ENCODE measurements around the gene DHDH.
"Not testable (repeated sequence)": the region's sequence is repeated elsewhere in the genome, so short reads cannot be mapped to it uniquely, and the experiment has no call there.

Gene DHDH

DNA sequence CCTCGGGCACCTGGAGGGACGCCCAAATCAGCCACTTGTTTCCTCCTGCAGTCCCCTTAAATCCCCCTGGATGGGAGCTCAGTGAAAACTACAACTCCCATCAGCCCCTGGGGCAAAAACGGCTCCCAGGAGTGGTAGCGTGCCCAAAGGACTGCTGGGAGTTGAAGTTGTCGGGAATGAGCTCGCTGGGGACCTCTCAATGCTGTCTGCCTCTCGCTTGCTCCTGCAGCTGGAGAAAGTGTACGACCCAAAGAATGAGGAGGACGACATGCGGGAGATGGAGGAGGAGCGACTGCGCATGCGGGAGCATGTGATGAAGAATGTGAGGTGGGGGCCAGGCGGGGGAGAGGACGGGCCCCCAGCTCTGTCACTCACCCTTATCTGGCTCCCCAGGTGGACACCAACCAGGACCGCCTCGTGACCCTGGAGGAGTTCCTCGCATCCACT is 14.7 kb upstream of the DHDH start:
- DNase-seq (ENCODE audit: extremely low read depth, low read depth), result no peak
- TF ChIP-seq, protein P1, sequence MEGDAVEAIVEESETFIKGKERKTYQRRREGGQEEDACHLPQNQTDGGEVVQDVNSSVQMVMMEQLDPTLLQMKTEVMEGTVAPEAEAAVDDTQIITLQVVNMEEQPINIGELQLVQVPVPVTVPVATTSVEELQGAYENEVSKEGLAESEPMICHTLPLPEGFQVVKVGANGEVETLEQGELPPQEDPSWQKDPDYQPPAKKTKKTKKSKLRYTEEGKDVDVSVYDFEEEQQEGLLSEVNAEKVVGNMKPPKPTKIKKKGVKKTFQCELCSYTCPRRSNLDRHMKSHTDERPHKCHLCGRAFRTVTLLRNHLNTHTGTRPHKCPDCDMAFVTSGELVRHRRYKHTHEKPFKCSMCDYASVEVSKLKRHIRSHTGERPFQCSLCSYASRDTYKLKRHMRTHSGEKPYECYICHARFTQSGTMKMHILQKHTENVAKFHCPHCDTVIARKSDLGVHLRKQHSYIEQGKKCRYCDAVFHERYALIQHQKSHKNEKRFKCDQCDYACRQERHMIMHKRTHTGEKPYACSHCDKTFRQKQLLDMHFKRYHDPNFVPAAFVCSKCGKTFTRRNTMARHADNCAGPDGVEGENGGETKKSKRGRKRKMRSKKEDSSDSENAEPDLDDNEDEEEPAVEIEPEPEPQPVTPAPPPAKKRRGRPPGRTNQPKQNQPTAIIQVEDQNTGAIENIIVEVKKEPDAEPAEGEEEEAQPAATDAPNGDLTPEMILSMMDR (IDR thresholded peaks at IDR 0.05; ENCODE audit: low read depth, low read length, missing control alignments), result no peak
- H3K4me3 ChIP-seq (replicated peaks; ENCODE audit: low read depth, low read length), result no peak overlapping the region

DNA sequence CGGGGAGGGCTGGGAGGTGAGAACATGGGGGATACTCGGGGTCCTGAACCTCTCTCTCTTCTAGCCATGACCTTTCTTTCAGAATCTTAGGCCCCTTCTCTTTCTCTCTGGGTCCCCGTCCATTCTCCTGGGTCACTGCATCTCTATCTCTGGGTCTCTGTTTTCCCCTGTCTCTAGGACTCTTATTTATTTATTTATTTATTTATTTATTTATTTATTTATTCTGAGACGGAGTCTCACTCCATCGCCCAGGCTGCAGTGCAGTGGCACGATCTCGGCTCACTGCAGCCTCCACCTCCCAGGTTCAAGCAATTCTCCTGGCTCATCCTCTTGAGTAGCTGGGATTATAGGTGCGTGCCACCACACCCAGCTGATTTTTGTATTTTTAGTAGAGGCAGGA is 14.2 kb upstream of the DHDH start:
- not testable (repeated sequence) for H3K4me3 ChIP-seq (replicated peaks; ENCODE audit: low read depth, low read length); DNase-seq (ENCODE audit: extremely low read depth, low read depth)

DNA sequence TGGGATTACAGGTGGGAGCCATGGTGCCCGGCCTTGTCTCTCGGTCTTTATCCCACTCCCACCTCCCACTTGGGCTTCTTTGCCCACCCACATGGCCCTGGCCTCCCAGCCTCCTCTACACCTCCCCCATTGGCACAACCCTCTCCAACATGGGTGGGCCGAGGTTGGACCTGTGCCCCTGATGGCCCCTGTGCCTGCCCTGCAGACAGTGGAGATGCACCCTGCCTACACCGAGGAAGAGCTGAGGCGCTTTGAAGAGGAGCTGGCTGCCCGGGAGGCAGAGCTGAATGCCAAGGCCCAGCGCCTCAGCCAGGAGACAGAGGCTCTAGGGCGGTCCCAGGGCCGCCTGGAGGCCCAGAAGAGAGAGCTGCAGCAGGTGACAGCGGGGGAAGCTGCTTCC is 12.6 kb upstream of the DHDH start:
- TF ChIP-seq, protein P1 (IDR thresholded peaks at IDR 0.05; ENCODE audit: low read depth, low read length, missing control alignments), result no peak
- H3K4me3 ChIP-seq (replicated peaks; ENCODE audit: low read depth, low read length), result no peak overlapping the region
- no peak for DNase-seq (ENCODE audit: extremely low read depth, low read depth)

DNA sequence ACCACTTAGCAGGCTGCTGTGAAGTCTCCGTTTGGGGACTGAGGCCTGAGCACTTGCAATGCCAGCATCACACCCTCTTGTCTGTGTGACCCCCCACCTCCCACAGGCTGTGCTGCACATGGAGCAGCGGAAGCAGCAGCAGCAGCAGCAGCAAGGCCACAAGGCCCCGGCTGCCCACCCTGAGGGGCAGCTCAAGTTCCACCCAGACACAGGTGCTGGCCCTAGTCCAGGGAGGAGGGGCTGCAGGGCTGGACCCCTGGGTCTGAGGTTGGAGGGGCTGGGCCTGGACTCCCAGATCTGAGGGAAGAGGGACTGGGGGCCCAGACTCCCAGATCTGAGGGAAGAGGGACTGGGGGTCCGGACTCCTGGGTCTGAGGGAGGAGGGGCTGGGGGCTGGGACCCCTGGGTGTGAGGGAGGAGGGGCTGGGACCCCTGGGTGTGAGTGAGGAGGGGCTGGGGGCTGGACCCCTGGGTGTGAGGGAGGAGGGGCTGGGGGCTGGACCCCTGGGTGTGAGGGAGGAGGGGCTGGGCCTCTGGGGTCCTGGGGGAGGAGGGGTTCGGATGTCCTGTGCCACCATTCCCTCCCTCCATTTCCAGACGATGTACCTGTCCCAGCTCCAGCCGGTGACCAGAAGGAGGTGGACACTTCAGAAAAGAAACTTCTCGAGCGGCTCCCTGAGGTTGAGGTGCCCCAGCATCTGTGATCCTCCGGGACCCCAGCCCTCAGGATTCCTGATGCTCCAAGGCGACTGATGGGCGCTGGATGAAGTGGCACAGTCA is 11.6 kb upstream of the DHDH start:
- no peak for DNase-seq (ENCODE audit: extremely low read depth, low read depth)
- no peak overlapping the region for H3K4me3 ChIP-seq (replicated peaks; ENCODE audit: low read depth, low read length)
- TF ChIP-seq, protein P1 (IDR thresholded peaks at IDR 0.05; ENCODE audit: low read depth, low read length, missing control alignments), result no peak

DNA sequence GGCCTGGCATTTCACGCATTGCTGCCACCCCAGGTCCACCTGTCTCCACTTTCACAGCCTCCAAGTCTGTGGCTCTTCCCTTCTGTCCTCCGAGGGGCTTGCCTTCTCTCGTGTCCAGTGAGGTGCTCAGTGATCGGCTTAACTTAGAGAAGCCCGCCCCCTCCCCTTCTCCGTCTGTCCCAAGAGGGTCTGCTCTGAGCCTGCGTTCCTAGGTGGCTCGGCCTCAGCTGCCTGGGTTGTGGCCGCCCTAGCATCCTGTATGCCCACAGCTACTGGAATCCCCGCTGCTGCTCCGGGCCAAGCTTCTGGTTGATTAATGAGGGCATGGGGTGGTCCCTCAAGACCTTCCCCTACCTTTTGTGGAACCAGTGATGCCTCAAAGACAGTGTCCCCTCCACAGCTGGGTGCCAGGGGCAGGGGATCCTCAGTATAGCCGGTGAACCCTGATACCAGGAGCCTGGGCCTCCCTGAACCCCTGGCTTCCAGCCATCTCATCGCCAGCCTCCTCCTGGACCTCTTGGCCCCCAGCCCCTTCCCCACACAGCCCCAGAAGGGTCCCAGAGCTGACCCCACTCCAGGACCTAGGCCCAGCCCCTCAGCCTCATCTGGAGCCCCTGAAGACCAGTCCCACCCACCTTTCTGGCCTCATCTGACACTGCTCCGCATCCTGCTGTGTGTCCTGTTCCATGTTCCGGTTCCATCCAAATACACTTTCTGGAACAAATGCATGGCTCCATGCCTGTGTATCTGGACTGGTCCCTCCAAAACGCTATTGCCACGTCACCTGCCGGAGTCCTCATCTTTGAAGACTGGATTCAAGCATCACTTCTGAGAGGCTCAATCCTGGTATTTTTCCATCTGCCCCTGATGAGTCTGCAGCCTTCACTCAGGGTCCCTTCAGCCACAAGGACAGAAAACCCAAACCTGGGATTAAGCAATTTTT is 10.7 kb upstream of the DHDH start:
- TF ChIP-seq, protein P1 (IDR thresholded peaks at IDR 0.05; ENCODE audit: low read depth, low read length, missing control alignments), result no peak
- H3K4me3 ChIP-seq (replicated peaks; ENCODE audit: low read depth, low read length), result no peak overlapping the region
- no peak for DNase-seq (ENCODE audit: extremely low read depth, low read depth)

DNA sequence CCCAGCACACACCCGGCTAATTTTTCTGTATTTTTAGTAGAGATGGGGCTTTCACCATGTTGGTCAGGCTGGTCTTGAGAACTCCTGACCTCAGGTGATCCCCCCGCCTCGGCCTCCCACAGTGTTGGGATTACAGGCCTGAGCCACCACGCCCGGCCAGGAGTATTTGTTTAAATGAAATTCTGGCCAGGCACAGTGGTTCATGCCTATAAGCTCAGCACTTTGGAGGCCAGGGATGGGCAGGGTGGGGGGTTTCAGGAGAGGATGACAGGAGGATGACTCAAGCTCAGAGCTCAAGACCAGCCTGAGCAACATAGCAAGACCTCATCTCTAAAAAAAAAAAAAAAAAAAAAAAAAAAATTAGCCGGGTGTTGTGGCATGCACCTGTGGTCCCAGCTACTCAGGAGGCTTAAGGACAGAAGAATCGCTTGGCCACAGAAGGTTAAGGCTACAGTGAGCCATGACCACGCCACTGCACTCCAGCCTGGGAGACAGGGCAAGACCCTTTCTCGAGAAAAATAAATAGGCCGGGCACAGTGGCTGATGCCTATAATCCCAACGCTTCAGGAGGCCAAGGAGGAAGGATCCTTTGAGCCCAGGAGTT is 8.2 kb upstream of the DHDH start:
- no peak overlapping the region for H3K4me3 ChIP-seq (replicated peaks; ENCODE audit: low read depth, low read length)
- TF ChIP-seq, protein P1 (IDR thresholded peaks at IDR 0.05; ENCODE audit: low read depth, low read length, missing control alignments), result no peak
- no peak for DNase-seq (ENCODE audit: extremely low read depth, low read depth)

DNA sequence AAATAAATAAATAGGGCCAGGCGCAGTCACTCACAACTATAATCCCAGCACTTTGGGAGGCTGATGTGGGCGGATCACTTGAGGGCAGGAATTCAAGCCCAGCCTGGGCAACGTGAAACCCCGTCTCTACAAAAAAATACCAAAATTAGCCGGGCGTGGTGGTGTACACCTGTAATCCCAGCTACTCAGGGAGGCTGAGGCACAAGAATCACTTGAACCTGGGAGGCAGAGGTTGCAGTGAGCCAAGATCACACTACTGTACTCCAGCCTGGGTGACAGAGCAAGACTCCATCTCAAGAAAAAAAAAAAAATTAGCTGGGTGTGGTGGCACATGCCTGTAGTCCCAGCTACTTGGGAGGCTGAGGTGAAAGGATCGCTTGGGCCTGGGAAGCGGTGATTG is 7.6 kb upstream of the DHDH start:
- H3K4me3 ChIP-seq (replicated peaks; ENCODE audit: low read depth, low read length); DNase-seq (ENCODE audit: extremely low read depth, low read depth): not testable (repeated sequence)

Data from HFF-Myc (cell line).